ENCODE measurements around the gene CRYM. TPM values are rescaled to one million over a fixed set of nuclear protein-coding genes. Genes with fewer than 3 reads are reported as not detected.
"Not testable (repeated sequence)": the region's sequence is repeated elsewhere in the genome, so short reads cannot be mapped to it uniquely, and the experiment has no call there.

CRYM gene
- total RNA-seq, 2 experiments from 2014 or later, result not detected

DNA sequence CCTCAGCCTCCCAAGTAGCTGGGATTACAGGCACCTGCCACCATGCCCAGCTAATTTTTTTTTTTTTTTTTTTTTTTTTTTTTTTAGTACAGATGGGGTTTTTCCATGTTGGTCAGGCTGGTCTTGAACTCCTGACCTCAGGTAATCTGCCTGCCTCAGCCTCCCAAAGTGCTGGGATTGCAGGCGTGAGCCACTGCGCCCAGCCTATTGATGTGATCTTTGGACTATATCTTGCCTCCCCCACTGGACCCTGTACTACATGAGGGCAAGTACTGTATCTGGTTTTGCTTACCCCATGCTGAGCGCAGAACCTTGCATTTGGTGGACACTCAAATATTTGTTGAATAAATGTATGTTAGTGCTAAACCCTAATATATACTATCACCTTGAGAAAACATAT is 5.3 kb downstream of the CRYM start:
- H3K4me1 Mint-ChIP-seq; H3K27ac Mint-ChIP-seq; POLR2A ChIA-PET; CTCF ChIA-PET; DNase-seq; H3K9me3 Mint-ChIP-seq; H3K4me3 Mint-ChIP-seq; H3K36me3 Mint-ChIP-seq (ENCODE audit: low read depth): not testable (repeated sequence)
- H3K27me3 Mint-ChIP-seq, result peaks cover 39% of the 10 kb centered on the region

DNA sequence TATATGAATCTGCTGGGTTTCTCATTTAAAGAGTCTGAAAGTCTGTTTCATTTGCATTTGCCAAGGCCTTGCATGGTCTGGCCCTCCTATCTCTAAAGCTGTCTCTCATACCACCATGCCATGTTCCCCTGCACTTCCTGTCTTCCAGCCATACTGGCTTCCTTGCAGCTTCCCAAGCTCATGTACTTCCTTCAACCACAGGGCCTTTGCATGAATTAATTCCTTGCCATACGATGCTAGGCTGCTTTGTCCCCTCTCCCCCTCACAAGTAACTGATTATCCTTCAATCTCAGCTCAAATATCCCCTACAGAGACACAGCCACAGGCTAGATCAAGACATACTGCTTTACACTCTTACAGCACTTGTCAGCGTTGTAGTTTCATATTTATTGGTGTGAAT is 5.8 kb downstream of the CRYM start:
- H3K36me3 Mint-ChIP-seq (ENCODE audit: low read depth), result no peaks in the 10 kb centered on the region

DNA sequence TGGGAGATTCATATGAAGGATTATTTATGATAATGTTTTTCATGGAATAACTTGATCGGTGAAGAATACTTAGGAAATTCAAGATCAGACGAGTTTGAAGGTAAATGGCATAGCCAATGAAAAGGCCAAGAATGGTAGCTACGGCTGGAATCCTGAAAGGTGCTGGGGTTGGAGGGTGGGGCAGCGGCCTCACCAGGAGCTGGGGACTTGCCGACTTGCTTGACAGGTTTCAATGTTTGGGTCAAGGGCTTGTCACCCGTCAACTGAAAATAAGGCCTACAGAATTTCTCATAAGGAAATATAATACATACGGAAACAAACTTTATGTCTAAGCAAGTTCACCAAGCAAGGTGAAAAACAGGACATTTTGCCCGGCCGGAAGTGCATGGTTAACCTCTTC is 9.9 kb downstream of the CRYM start:
- H3K36me3 Mint-ChIP-seq (ENCODE audit: low read depth), result no peaks in the 10 kb centered on the region
- POLR2A ChIA-PET, result interaction anchor here (0.5 kb wide), 1 partner anchor 26 kb away, joined by 3 read pairs; no protein-coding TSS in a partner anchor
- DNase-seq, result no peak
- CTCF ChIA-PET, result no interaction called here
- H3K4me1 Mint-ChIP-seq, result no peaks in the 10 kb centered on the region
- H3K4me3 Mint-ChIP-seq, result no peak overlapping the region
- peaks cover 6% of the 10 kb centered on the region for H3K27me3 Mint-ChIP-seq
- no peaks in the 10 kb centered on the region for H3K9me3 Mint-ChIP-seq
- no peak overlapping the region for H3K27ac Mint-ChIP-seq

More for the DNA sequence above, 5.8 kb downstream of the CRYM start:
- ChIA-PET CTCF (no interaction called here), POLR2A (no interaction called here)
- H3K27me3 Mint-ChIP-seq, result peaks cover 35% of the 10 kb centered on the region
- no peak overlapping the region for H3K4me3 Mint-ChIP-seq
- H3K9me3 Mint-ChIP-seq, result no peaks in the 10 kb centered on the region
- no peaks in the 10 kb centered on the region for H3K4me1 Mint-ChIP-seq
- no peak for DNase-seq
- no peak overlapping the region for H3K27ac Mint-ChIP-seq

DNA sequence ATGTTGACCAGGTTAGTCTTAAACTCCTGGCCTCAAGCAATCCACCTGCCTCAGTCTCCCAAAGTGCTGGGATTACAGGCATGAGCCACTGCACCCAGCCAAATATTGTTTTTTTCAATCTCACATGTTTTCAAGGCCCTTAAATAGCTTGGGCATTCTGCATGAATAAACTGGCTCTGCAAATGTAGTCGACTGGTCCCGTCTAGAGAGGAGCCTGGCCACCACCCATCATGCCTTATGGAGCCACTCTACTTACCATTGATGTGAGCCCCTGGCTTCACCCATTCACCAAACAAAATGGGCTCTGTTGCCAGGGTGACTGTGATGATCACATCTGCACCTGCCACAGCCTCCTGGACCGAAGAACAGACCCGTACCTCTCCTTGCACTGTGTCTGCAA is 10.8 kb downstream of the CRYM start:
- Mint-ChIP-seq H3K4me3 (no peak overlapping the region), H3K4me1 (no peaks in the 10 kb centered on the region), H3K27me3 (peaks cover 2% of the 10 kb centered on the region), H3K27ac (no peak overlapping the region), H3K9me3 (no peaks in the 10 kb centered on the region), H3K36me3 (ENCODE audit: low read depth) (no peaks in the 10 kb centered on the region)
- ChIA-PET CTCF (no interaction called here), POLR2A (no interaction called here)
- no peak for DNase-seq

DNA sequence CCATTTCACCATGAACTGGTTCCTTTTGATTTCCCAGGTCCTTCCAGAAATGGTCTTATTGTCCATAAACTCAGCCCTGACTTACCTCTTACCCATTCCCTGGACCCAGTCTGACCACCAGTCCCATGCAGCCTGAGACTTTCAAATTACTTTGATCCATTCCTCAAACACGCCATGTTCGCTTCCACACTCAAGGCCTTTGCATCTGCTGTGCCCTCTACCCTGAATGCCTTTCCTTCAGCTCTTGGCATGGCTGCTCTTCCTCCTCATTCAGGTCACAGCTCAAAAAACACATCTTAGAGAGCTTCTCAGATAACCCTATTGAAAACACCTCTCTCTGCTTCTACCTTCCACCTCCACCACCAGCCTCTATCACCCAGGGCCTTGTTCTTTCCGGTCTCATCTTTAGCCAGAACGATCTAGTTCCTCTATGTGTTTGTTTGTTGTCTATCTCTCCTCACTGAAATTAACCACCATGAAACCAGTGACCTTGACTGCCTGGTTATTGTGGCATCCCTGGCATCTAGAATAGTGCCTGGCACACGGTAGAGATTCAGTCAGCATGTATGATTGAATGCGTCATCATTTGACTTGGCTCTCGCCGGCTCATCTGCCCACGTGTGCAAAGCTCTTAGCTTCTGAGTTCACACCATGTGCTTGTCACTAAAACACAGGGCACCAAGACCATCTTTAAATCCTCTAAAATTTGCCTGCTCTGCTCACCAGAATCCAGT is 12.8 kb downstream of the CRYM start:
- Mint-ChIP-seq H3K4me3 (no peak overlapping the region), H3K27me3 (no peaks in the 10 kb centered on the region), H3K36me3 (ENCODE audit: low read depth) (no peaks in the 10 kb centered on the region), H3K27ac (no peak overlapping the region), H3K4me1 (no peaks in the 10 kb centered on the region), H3K9me3 (no peaks in the 10 kb centered on the region)
- POLR2A ChIA-PET, result no interaction called here
- no peak for DNase-seq
- CTCF ChIA-PET, result no interaction called here

DNA sequence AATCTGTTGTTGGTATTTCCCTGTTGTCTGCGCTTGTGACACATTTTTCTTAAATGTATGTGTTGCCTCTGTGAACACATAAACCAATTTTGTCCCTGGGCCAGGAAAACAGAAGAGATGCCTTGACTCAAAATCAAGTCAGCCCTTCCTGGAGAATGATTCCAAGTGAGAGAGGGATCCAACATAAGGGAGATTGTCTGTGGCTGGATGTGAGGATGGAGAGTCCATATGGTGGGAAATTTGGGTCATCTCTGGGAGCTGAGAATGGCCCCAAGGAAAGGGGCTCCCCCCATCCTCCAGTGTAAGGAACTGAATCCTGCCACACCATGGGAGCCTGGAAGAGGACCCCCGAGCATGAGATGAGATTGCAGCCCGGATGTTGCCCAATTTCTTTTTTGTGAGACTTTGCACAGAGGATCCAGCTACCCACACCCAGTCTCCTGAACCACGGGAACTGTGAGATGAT is 13.5 kb downstream of the CRYM start:
- no peak overlapping the region for H3K27ac Mint-ChIP-seq
- H3K36me3 Mint-ChIP-seq (ENCODE audit: low read depth), result no peaks in the 10 kb centered on the region
- ChIA-PET POLR2A (no interaction called here), CTCF (no interaction called here)
- no peak for DNase-seq
- no peaks in the 10 kb centered on the region for H3K9me3 Mint-ChIP-seq
- H3K27me3 Mint-ChIP-seq, result peaks cover 3% of the 10 kb centered on the region
- no peak overlapping the region for H3K4me3 Mint-ChIP-seq
- no peaks in the 10 kb centered on the region for H3K4me1 Mint-ChIP-seq

DNA sequence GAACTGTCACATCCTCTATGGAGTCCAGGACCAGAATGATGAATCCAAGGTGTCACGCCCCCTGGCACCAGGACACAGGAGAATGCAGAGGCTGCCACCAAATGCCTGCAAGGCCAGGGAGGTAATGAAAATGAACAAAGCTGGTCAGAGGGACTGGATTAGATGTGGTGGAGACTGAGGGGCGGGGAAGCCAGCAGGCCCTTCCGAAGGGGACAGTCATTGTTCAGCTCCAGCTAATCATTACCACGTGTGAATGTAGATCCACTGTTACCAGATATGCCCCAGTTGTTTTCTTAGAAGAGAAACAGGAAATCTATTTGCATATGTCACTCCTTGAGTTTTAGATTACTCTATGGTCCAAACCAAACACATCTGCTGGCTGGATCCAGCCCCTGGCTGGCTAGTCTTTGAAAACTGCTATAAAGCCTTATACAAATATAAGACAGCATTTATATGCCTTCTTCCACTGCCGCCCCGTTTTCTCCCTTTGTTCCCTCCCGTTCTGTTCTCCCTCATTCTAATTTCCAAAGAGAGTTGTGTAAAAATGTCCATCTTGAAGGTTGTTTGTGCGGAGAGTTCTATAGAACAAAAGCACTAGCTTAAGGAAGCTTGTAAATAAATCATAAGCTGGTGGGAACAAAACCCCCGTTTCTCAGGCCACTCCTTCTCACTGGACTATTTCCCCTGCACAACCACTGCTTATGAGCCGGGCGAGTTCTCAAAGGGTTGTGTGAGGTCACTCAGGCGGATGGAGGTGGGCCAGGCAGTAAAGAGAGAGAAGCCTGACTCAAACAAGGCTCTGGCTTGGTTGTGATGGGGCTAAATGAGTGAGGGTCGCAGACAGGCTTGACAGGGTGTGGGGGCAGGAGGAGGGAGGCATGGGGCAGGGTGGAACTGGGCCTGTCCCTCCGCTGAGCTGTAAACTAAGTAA is 14.2 kb downstream of the CRYM start:
- POLR2A ChIA-PET, result no interaction called here
- CTCF ChIA-PET, result no interaction called here
- no peaks in the 10 kb centered on the region for H3K4me1 Mint-ChIP-seq
- H3K27ac Mint-ChIP-seq, result no peak overlapping the region
- DNase-seq, result no peak
- H3K9me3 Mint-ChIP-seq, result no peaks in the 10 kb centered on the region
- H3K36me3 Mint-ChIP-seq (ENCODE audit: low read depth), result no peaks in the 10 kb centered on the region
- no peak overlapping the region for H3K4me3 Mint-ChIP-seq
- peaks cover 5% of the 10 kb centered on the region for H3K27me3 Mint-ChIP-seq

DNA sequence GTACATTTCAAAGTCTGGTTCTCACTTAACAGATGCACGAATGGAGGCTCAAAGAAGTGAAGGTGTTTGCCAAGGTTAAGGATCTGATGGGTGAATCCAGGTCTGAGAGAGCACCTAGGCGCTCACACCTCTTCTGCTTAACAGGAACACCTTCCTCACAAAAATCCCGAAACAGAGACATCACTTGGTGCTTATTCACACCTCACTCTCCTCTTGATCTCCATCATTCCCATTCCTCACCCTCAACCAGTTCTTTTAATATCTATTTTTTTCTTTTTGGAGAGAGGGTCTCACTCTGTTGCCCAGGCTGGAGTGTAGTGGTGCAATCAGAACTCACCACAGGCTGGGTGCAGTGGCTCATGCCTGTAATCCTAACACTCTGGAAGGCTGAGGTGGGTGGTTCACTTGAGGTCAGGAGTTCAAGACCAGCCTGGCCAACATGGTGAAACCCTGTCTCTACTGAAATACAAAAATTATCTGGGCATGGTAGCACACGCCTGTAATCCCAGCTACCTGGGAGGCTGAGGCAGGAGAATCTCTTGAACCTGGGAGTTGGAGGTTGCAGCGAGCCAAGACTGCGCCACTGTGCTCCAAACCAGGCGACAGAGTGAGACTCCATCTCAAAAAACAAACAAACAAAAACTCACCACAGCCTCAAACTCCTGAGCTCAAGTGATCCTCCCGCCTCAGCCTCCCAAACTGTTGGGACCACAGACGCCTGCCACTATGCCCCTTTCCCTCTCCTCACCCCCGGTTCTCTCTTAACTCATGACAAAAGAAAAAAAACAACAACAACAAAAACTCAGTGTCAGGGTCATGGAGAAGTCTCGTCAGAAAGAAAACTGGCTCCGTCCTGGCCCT is 15.1 kb downstream of the CRYM start:
- CTCF ChIA-PET, result no interaction called here
- Mint-ChIP-seq H3K4me1 (no peaks in the 10 kb centered on the region), H3K4me3 (no peak overlapping the region), H3K27me3 (peaks cover 5% of the 10 kb centered on the region), H3K9me3 (no peaks in the 10 kb centered on the region), H3K27ac (no peak overlapping the region), H3K36me3 (ENCODE audit: low read depth) (no peaks in the 10 kb centered on the region)
- POLR2A ChIA-PET, result no interaction called here
- DNase-seq, result no peak

DNA sequence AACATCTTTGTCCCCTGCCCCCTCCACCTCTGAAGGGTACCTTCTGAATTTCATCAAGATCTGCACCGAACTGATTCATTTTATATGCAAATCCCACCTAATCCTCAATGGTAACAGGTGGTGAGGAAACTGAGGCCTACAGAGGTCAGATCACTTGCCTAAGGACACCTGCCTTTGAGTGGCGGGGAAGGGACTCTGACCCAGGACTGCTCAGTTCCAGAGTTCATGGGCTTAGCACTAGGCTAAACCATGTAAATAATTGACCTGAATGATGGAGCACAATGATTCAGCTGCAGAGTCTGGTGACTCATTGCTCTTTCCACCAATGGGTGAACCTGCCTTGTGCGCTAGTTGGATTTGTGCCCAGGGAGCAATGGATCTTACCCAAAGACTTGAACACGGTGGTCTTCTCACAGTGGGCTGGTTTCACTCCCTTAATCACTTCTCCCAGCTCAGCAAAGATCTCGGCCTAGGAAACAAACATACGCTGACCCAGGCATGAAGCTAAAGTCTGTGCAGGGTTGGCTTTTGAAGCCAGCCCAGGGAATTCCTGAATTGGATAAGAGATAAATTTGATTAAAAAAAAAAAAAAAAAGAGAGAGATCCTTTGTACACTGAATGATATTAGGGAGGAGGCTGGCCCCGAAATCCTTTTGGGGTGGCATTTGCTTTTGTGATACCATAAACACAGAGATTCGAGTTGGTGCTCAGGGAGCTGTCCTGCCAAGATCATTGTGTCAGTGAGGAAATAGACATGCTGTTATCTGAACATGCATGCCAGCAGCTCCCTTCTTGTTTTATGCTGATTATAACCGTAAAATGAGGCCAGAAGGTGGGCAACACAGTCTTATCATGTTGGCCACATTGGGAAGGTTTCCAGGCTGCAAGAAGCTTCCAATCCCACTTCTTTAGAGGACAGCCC is 17.0 kb downstream of the CRYM start:
- H3K27me3 Mint-ChIP-seq, result peaks cover 11% of the 10 kb centered on the region
- no peaks in the 10 kb centered on the region for H3K36me3 Mint-ChIP-seq (ENCODE audit: low read depth)
- CTCF ChIA-PET, result no interaction called here
- H3K4me3 Mint-ChIP-seq, result no peak overlapping the region
- POLR2A ChIA-PET, result no interaction called here
- no peak overlapping the region for H3K27ac Mint-ChIP-seq
- DNase-seq, result no peak
- H3K4me1 Mint-ChIP-seq, result no peaks in the 10 kb centered on the region
- no peaks in the 10 kb centered on the region for H3K9me3 Mint-ChIP-seq

DNA sequence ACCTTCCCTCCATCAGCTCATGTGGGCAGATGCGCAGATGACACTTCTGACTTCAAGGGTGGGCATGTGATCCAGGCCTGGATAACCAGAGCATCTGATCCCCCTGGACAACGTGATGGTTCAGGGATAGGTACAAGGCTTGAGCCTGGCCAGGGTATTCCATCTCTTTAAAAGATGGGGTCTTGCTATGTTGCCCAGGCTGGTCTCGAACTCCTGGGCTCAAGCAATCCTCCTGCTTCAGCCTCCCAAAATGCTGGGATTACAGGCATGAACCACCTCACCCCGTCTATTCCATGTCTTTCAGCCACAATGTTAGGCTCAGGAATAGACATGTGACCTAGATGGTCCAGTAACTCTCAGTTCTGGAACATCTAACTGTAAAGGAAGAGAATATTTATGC is 20.8 kb downstream of the CRYM start:
- peaks cover 14% of the 10 kb centered on the region for H3K27me3 Mint-ChIP-seq
- no peak for DNase-seq
- CTCF ChIA-PET, result no interaction called here
- no peaks in the 10 kb centered on the region for H3K4me1 Mint-ChIP-seq
- POLR2A ChIA-PET, result no interaction called here
- no peak overlapping the region for H3K4me3 Mint-ChIP-seq
- H3K36me3 Mint-ChIP-seq (ENCODE audit: low read depth), result no peaks in the 10 kb centered on the region
- no peak overlapping the region for H3K27ac Mint-ChIP-seq
- no peaks in the 10 kb centered on the region for H3K9me3 Mint-ChIP-seq

DNA sequence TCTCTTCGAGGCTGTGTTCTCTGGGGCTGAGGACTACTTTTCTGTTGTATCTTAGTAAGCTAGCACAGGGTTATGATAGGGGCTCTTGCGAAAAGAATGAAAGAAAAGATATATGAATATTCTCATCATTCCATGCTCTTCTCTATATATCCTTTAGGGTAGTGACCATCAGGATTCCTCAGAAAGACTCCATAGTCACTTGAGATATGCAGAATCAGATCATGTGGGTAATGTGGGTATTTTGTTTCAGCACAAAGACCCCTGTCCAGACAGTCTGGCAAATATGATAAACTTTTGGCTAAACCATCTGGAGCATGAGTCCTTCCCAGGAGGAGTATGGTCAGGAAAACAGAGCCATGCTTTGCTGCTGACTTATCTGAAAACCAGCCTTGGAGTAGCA is 21.5 kb downstream of the CRYM start:
- CTCF ChIA-PET, result no interaction called here
- no peaks in the 10 kb centered on the region for H3K36me3 Mint-ChIP-seq (ENCODE audit: low read depth)
- no peaks in the 10 kb centered on the region for H3K4me1 Mint-ChIP-seq
- POLR2A ChIA-PET, result no interaction called here
- no peak overlapping the region for H3K27ac Mint-ChIP-seq
- no peak overlapping the region for H3K4me3 Mint-ChIP-seq
- no peaks in the 10 kb centered on the region for H3K9me3 Mint-ChIP-seq
- H3K27me3 Mint-ChIP-seq, result peaks cover 14% of the 10 kb centered on the region
- DNase-seq, result no peak

DNA sequence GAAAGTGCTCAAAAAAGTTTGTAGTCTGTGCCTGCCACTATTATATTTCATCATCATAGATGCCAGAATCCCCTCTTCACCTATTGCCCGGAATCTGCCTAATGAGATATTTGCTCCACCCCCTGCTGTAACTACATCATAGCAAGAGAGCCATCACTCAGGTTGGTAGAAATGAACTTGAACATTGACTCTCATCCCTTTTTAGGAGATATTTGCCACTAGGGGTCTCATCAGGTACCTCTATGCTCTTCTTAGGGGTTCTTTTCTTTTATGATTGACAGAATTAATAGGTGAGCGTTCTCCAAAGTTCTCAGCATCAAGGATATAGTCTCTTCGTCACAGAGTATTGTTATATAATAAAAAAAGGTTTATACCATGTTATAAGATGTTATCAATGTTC is 24.6 kb downstream of the CRYM start:
- Mint-ChIP-seq H3K27me3 (peaks cover 24% of the 10 kb centered on the region), H3K27ac (no peak overlapping the region), H3K4me3 (no peak overlapping the region), H3K36me3 (ENCODE audit: low read depth) (no peaks in the 10 kb centered on the region), H3K4me1 (no peaks in the 10 kb centered on the region), H3K9me3 (no peaks in the 10 kb centered on the region)
- ChIA-PET CTCF (no interaction called here), POLR2A (no interaction called here)
- no peak for DNase-seq
